Progenitor cell of endocrine pancreas (in vitro differentiated cells): ENCODE results near the gene EPS8L1. TPM values are rescaled to one million over a fixed set of nuclear protein-coding genes. Genes with fewer than 3 reads are reported as not detected.
A peak's percentile ranks its signal among the peaks of the same experiment; 100 is the strongest.

Experiments used
- DNase-seq: peaks from one replicate; pipeline ENCODE4 v3.0.0; 2021; ENCODE audit warnings: low spot score; ENCODE audit not compliant: unreplicated experiment
- H3K27ac Mint-ChIP-seq: 2 replicates; pipeline ENCODE4 v1.8.0; 2021; ENCODE audit warnings: mild to moderate bottlenecking, moderate library complexity, mixed read lengths
- H3K27me3 Mint-ChIP-seq: 2 replicates; pipeline ENCODE4 v1.8.0; 2021; ENCODE audit warnings: mixed read lengths
- H3K36me3 Mint-ChIP-seq: 2 replicates; pipeline ENCODE4 v1.8.0; 2022; ENCODE audit warnings: mixed read lengths; ENCODE audit not compliant: insufficient read depth
- H3K4me1 Mint-ChIP-seq: 2 replicates; pipeline ENCODE4 v1.8.0; 2021; ENCODE audit warnings: low read depth, mixed read lengths
- H3K4me3 Mint-ChIP-seq: 2 replicates; pipeline ENCODE4 v1.8.0; 2021; ENCODE audit warnings: low read depth, mild to moderate bottlenecking, moderate library complexity, mixed read lengths
- H3K9me3 Mint-ChIP-seq: 2 replicates; pipeline ENCODE4 v1.8.0; 2021; ENCODE audit warnings: low read depth, mixed read lengths
- total RNA-seq: library from RNA; stranded (reverse); gene quantifications from 2 replicates; pipeline ENCODE4 v1.2.1, GENCODE V29; 2021
- TF ChIP-seq, protein P1 (sequence below): fragments of 200-600 bp; sonication (generic); IDR thresholded peaks from one replicate; pipeline ENCODE4 v1.5.0; 2021; ENCODE audit warnings: antibody characterized with exemption, mild to moderate bottlenecking; ENCODE audit not compliant: unreplicated experiment

EPS8L1 gene
- total RNA-seq, 1 donor from 2014 or later, result 14.4 TPM

DNA sequence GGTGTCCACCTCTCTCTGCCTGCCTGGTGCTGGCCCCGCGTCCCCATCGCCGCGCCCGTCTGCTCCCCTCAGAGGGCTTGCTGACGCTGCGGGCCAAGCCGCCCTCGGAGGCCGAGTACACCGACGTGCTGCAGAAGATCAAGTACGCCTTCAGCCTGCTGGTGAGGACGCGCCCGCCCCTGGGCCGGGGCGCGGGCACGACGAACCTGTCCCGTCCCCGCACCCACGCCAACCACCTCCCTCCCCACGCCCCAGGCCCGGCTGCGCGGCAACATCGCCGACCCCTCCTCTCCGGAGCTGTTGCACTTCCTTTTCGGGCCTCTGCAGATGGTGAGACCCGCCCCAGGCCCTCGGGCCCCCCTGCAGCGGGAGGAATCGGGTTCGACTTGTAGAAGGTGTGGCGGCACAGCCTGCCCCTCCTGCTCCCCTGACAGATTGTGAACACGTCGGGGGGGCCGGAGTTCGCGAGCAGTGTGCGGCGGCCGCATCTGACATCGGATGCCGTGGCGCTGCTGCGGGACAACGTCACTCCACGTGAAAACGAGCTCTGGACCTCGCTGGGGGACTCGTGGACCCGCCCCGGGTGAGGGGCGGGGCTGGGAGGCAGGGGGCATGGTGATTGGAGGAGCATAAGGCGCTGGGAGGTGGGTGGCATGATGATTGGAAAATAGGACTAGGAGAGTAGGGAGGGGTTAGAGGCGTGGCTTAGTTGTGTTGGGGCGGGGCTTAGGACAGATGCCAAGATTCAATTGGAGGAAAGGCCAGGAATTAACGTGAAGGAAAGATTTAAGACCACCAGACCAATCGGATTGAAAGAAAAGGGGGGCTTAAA lies 6.6 kb downstream of the EPS8L1 start:
- peaks cover 68% of the 10 kb centered on the region for H3K27me3 Mint-ChIP-seq
- peaks cover 4% of the 10 kb centered on the region for H3K4me1 Mint-ChIP-seq
- TF ChIP-seq, protein P1, sequence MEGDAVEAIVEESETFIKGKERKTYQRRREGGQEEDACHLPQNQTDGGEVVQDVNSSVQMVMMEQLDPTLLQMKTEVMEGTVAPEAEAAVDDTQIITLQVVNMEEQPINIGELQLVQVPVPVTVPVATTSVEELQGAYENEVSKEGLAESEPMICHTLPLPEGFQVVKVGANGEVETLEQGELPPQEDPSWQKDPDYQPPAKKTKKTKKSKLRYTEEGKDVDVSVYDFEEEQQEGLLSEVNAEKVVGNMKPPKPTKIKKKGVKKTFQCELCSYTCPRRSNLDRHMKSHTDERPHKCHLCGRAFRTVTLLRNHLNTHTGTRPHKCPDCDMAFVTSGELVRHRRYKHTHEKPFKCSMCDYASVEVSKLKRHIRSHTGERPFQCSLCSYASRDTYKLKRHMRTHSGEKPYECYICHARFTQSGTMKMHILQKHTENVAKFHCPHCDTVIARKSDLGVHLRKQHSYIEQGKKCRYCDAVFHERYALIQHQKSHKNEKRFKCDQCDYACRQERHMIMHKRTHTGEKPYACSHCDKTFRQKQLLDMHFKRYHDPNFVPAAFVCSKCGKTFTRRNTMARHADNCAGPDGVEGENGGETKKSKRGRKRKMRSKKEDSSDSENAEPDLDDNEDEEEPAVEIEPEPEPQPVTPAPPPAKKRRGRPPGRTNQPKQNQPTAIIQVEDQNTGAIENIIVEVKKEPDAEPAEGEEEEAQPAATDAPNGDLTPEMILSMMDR, result no peak
- DNase-seq, result no peak
- H3K27ac Mint-ChIP-seq, result no peak overlapping the region
- no peak overlapping the region for H3K4me3 Mint-ChIP-seq
- H3K9me3 Mint-ChIP-seq, result no peaks in the 10 kb centered on the region
- peaks cover 3% of the 10 kb centered on the region for H3K36me3 Mint-ChIP-seq

DNA sequence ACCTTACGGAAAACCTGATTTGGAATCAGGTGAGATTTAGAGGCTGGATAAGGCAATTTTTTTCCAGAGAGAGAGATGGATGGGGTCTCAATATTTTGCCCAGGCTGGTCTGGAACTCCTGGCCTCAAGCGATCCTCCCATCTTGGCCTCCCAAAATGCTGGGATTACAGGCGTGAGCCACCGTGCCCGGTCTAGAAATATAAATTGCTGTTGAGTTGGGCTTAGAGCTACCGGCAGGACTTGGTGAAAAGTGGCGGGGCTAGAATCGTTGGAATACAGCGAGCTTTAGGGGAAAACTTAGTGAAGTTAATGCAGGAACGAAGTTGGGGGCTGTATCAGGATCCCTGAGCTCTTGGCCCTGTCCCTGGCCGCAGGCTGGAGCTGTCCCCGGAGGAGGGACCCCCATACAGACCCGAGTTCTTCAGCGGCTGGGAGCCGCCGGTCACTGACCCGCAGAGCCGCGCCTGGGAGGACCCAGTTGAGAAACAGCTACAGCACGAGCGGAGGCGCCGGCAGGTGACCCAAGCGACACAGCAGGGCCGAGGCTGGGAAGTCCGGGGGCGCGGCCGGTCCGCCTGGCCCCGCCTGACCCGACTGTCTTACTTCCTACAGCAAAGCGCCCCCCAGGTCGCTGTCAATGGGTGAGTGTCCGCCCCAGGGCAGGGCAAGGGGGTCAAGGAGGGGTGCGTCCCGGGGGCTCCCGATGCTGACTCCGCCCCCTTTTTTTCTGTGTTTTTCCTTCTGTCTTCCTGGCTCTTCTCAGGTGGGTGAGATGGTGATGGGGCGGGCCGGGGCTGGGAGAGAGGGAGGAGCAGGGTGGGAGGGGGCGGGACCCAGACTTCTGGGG lies 7.6 kb downstream of the EPS8L1 start:
- H3K27me3 Mint-ChIP-seq, result peaks cover 73% of the 10 kb centered on the region
- no peak overlapping the region for H3K4me3 Mint-ChIP-seq
- no peak overlapping the region for H3K27ac Mint-ChIP-seq
- peaks cover 13% of the 10 kb centered on the region for H3K4me1 Mint-ChIP-seq
- H3K36me3 Mint-ChIP-seq, result peaks cover 3% of the 10 kb centered on the region
- H3K9me3 Mint-ChIP-seq, result no peaks in the 10 kb centered on the region
- DNase-seq, result no peak
- TF ChIP-seq, protein P1, result no peak

DNA sequence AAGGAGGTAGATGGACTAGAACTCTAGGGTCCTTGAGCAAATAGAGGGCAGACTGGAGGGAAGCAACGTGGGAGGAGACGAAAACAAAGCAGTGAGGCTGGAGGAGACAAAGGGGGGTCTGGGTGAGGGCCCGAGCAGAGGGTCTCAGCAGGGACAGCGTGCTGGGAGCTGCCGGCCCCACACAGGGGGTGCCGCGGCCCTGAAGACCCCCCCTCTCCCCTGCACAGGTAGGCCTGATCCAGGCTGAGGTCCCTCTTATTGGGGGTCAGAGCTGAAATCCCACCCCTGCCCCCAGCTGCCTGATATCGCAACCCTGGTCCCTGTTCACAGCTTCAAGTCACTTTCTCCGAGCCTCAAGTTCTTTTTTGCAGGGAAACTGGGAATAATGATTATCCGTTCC lies 8.7 kb downstream of the EPS8L1 start:
- DNase-seq, result no peak
- TF ChIP-seq, protein P1, result no peak
- Mint-ChIP-seq H3K36me3 (peaks cover 3% of the 10 kb centered on the region), H3K27ac (no peak overlapping the region), H3K4me3 (no peak overlapping the region), H3K9me3 (no peaks in the 10 kb centered on the region), H3K4me1 (peaks cover 18% of the 10 kb centered on the region), H3K27me3 (peaks cover 73% of the 10 kb centered on the region)

DNA sequence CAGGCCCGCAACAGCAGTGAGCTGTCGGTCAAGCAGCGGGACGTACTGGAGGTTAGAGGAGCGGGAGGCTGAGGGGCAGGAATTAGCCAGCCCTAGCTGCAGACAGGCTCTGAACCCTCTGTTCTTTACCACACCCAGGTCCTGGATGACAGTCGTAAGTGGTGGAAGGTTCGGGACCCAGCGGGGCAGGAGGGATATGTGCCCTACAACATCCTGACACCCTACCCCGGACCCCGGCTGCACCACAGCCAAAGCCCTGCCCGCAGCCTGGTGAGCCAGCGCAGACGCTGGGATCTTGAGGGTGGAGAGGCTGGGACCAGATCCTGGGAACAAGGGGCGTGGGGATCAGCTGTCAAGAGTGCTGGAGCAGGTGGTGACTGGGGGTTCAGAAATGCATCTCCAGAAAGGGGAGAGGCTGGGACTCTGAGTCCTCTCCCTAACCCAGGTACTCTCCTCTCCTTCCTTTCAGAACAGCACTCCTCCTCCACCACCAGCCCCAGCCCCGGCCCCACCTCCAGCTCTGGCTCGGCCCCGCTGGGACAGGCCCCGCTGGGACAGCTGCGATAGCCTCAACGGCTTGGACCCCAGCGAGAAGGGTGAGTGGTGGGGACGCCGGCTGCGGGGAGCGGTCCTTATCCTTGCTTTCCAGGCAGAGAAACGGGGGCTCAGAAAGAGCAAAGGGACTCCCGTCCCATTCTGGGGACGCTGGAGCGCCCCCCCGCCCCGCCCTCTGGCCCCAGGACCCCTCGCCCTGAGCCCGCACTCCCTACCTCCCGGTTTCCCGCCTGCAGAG lies 10.4 kb downstream of the EPS8L1 start:
- H3K4me1 Mint-ChIP-seq, result peaks cover 15% of the 10 kb centered on the region
- no peak overlapping the region for H3K27ac Mint-ChIP-seq
- H3K36me3 Mint-ChIP-seq, result peaks cover 6% of the 10 kb centered on the region
- H3K4me3 Mint-ChIP-seq, result peak overlapping the region; percentile 35
- H3K27me3 Mint-ChIP-seq, result peaks cover 56% of the 10 kb centered on the region
- no peaks in the 10 kb centered on the region for H3K9me3 Mint-ChIP-seq
- no peak for DNase-seq
- TF ChIP-seq, protein P1, result no peak
